HG02970 (cell line): Measurements from ENCODE around the gene RGS11.
"Not testable (repeated sequence)": the region's sequence is repeated elsewhere in the genome, so short reads cannot be mapped to it uniquely, and the experiment has no call there.

Experiments
- ATAC-seq: cut with Tn5 transposase; IDR thresholded peaks from one replicate; pipeline ENCODE4 v1.9.1; 2021; ENCODE audit warnings: mild to moderate bottlenecking, moderate library complexity, moderate number of reproducible peaks; ENCODE audit not compliant: unreplicated experiment, low FRiP score

RGS11 gene

GRCh38 chr16:280991-281659 is 5.4 kb upstream of the RGS11 start:
- no peak for ATAC-seq

- ATAC-seq = no peak
Measured at GRCh38 chr16:280552-280951, 4.8 kb upstream of the RGS11 start, which contains the start of gene ARHGDIG. Gene ARHGDIG (plus strand): TSS chr16:280591. CDS start chr16:280681, 90 bp downstream.

GRCh38 chr16:280005-280460 is 4.3 kb upstream of the RGS11 start:
- no peak for ATAC-seq

GRCh38 chr16:279531-279930 is 3.8 kb upstream of the RGS11 start:
- no peak for ATAC-seq

- ATAC-seq = no peak
Measured at GRCh38 chr16:278863-279366, 3.2 kb upstream of the RGS11 start.

GRCh38 chr16:276426-277077 is 808 bp upstream of the RGS11 start:
- no peak for ATAC-seq

GRCh38 chr16:275041-275641 is 603 bp downstream of the RGS11 start:
- no peak for ATAC-seq

- ATAC-seq = no peak
Measured at GRCh38 chr16:273547-274421, 2.0 kb downstream of the RGS11 start.

GRCh38 chr16:272633-273546 is 2.9 kb downstream of the RGS11 start:
- no peak for ATAC-seq

- ATAC-seq = no peak
Measured at GRCh38 chr16:270381-271255, 5.1 kb downstream of the RGS11 start.

- ATAC-seq = no peak
Measured at GRCh38 chr16:269061-269796, 6.5 kb downstream of the RGS11 start.

GRCh38 chr16:268141-269053 is 7.3 kb downstream of the RGS11 start:
- ATAC-seq = no peak

- not testable (repeated sequence) for ATAC-seq
Measured at GRCh38 chr16:267562-267961, 8.2 kb downstream of the RGS11 start.

- ATAC-seq = no peak
Measured at GRCh38 chr16:266258-267164, 9.2 kb downstream of the RGS11 start.

GRCh38 chr16:265711-266110 is 10.0 kb downstream of the RGS11 start:
- no peak for ATAC-seq

- ATAC-seq = no peak
Measured at GRCh38 chr16:265002-265529, 10.7 kb downstream of the RGS11 start.
